Measurements from ENCODE around the gene TIAM2. TPM values are rescaled to one million over a fixed set of nuclear protein-coding genes. Genes with fewer than 3 reads are reported as not detected.

The TIAM2 gene
- total and polyA plus RNA-seq, 9 donors = 9.1 to 15.6 (median 10.3) TPM

DNA sequence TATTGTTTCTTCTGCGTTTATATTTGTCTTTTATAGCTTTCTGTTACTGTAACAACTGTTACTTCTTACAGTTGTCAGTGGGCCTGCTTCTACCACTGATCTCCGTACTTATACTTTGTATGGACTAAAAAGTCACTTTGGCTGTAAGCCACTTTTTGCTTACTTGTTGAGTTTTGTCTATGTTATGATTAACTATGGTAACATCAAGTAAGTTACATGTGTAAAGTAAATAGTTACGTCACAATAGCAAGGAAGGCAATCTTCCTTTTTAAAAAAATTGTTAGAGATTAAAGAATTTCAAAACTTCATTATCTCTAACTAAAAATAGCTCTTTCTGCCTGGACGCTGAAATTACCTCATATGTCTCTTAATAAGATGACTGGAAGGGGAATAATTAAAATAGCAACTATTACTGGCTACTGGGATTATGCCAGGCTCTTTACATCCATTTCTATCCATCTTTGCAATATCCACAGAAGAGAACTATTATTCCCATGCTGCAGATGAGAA, 308.3 kb downstream of the TIAM2 start:
- Histone ChIP-seq H3K27me3 (no peaks in the 10 kb centered on the region), H3K36me3 (no peaks in the 10 kb centered on the region), H3K4me3 (no peak overlapping the region), H3K27ac (no peak overlapping the region), H3K4me1 (ENCODE audit: insufficient read depth) (no peaks in the 10 kb centered on the region), H3K9me3 (no peaks in the 10 kb centered on the region)
- TF ChIP-seq, protein P1, sequence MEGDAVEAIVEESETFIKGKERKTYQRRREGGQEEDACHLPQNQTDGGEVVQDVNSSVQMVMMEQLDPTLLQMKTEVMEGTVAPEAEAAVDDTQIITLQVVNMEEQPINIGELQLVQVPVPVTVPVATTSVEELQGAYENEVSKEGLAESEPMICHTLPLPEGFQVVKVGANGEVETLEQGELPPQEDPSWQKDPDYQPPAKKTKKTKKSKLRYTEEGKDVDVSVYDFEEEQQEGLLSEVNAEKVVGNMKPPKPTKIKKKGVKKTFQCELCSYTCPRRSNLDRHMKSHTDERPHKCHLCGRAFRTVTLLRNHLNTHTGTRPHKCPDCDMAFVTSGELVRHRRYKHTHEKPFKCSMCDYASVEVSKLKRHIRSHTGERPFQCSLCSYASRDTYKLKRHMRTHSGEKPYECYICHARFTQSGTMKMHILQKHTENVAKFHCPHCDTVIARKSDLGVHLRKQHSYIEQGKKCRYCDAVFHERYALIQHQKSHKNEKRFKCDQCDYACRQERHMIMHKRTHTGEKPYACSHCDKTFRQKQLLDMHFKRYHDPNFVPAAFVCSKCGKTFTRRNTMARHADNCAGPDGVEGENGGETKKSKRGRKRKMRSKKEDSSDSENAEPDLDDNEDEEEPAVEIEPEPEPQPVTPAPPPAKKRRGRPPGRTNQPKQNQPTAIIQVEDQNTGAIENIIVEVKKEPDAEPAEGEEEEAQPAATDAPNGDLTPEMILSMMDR (IDR thresholded peaks at IDR 0.05) = no peak
- TF ChIP-seq POLR2A (IDR thresholded peaks at IDR 0.05) (no peak), EP300 (IDR thresholded peaks at IDR 0.05) (no peak)
- intact Hi-C loops (cut with DNase I) = no loop called here
- 34 to 43% (median 40%) methylated on average over 4 of the region's 4 CpGs for WGBS, 3 donors
- DNase-seq = no peak

DNA sequence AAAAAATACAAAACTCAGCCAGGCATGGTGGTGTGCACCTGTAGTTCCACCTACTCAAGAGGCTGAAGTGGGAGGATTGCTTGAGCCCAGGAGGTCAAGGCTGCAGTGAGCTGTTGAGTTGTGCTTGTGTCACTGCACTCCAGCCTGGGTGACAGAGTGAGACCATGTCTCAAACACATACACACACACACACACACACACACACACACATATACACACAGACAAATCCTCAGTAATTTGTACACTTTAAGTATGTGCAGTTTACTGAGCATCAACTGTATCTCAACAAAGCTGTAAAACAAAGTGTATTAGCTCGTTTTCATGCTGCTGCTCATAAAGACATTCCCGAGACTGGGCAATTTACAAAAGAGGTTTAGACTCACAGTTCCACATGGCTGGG, 311.8 kb downstream of the TIAM2 start:
- intact Hi-C loops (cut with DNase I) = no loop called here
- DNase-seq = no peak
- H3K4me3 ChIP-seq = no peak overlapping the region
- H3K27ac ChIP-seq = no peak overlapping the region
- WGBS, 3 donors = 78 to 95% (median 79%) methylated on average over 2 of the region's 2 CpGs
- no peaks in the 10 kb centered on the region for H3K36me3 ChIP-seq
- no peaks in the 10 kb centered on the region for H3K27me3 ChIP-seq
- TF ChIP-seq EP300 (IDR thresholded peaks at IDR 0.05) = no peak
- TF ChIP-seq, protein P1 (IDR thresholded peaks at IDR 0.05) = no peak
- TF ChIP-seq POLR2A (IDR thresholded peaks at IDR 0.05) = no peak
- no peaks in the 10 kb centered on the region for H3K4me1 ChIP-seq (ENCODE audit: insufficient read depth)
- H3K9me3 ChIP-seq = no peaks in the 10 kb centered on the region

Measured in ovary (tissue), 9 donors.